ENCODE results near the gene PCDH15. TPM values are rescaled to one million over a fixed set of nuclear protein-coding genes. Genes with fewer than 3 reads are reported as not detected.

The PCDH15 gene
- total RNA-seq, 4 donors from 2014 or later = not detected

- intact Hi-C loops (cut with DNase I; ENCODE audit: low total_unique reads) = no loop called here
- in situ Hi-C loops (cut with MboI; ENCODE audit: low sequenced_read_pairs in 4 of 4) = no loop called here
Measured at GRCh38 chr10:54137396-54137795, 663.6 kb downstream of the PCDH15 start.

GRCh38 chr10:54133203-54133602 is 667.8 kb downstream of the PCDH15 start:
- no peak overlapping the region for H3K4me3 ChIP-seq
- no peaks in the 10 kb centered on the region for H3K4me1 ChIP-seq
- no peak overlapping the region for H3K27ac ChIP-seq
- TF ChIP-seq POLR2A (IDR thresholded peaks at IDR 0.05) = no peak
- no peak for TF ChIP-seq CTCF (IDR thresholded peaks at IDR 0.05 in 4 of 5, conservative IDR thresholded peaks at IDR 0.05 in 1 of 5)
- ATAC-seq (no peak), DNase-seq (no peak)
- no peaks in the 10 kb centered on the region for H3K27me3 ChIP-seq
- H3K36me3 ChIP-seq = no peaks in the 10 kb centered on the region
- intact Hi-C loops (cut with DNase I; ENCODE audit: low total_unique reads) = no loop called here
- no peaks in the 10 kb centered on the region for H3K9me3 ChIP-seq
- in situ Hi-C loops (cut with MboI; ENCODE audit: low sequenced_read_pairs in 4 of 4) = no loop called here

More at GRCh38 chr10:54137396-54137795, 663.6 kb downstream of the PCDH15 start:
- ATAC-seq = no peak
- no peaks in the 10 kb centered on the region for H3K9me3 ChIP-seq
- H3K4me3 ChIP-seq = no peak overlapping the region
- no peaks in the 10 kb centered on the region for H3K36me3 ChIP-seq
- no peak overlapping the region for H3K27ac ChIP-seq
- TF ChIP-seq POLR2A (IDR thresholded peaks at IDR 0.05) (no peak), CTCF (IDR thresholded peaks at IDR 0.05 in 4 of 5, conservative IDR thresholded peaks at IDR 0.05 in 1 of 5) (no peak)
- DNase-seq = no peak
- no peaks in the 10 kb centered on the region for H3K4me1 ChIP-seq
- H3K27me3 ChIP-seq = no peaks in the 10 kb centered on the region

GRCh38 chr10:54131833-54132232 is 669.2 kb downstream of the PCDH15 start:
- no peaks in the 10 kb centered on the region for H3K9me3 ChIP-seq
- H3K4me3 ChIP-seq = no peak overlapping the region
- H3K36me3 ChIP-seq = no peaks in the 10 kb centered on the region
- no peak for TF ChIP-seq CTCF (IDR thresholded peaks at IDR 0.05 in 4 of 5, conservative IDR thresholded peaks at IDR 0.05 in 1 of 5)
- no peak for ATAC-seq
- no peak overlapping the region for H3K27ac ChIP-seq
- in situ Hi-C loops (cut with MboI; ENCODE audit: low sequenced_read_pairs in 4 of 4) = no loop called here
- intact Hi-C loops (cut with DNase I; ENCODE audit: low total_unique reads) = no loop called here
- H3K4me1 ChIP-seq = no peaks in the 10 kb centered on the region
- DNase-seq = no peak
- no peaks in the 10 kb centered on the region for H3K27me3 ChIP-seq

- TF ChIP-seq POLR2A (IDR thresholded peaks at IDR 0.05) = no peak
- TF ChIP-seq CTCF (IDR thresholded peaks at IDR 0.05 in 4 of 5, conservative IDR thresholded peaks at IDR 0.05 in 1 of 5) = no peak
- intact Hi-C loops (cut with DNase I; ENCODE audit: low total_unique reads) = no loop called here
- no peak for ATAC-seq
- H3K27me3 ChIP-seq = no peaks in the 10 kb centered on the region
- no peak for DNase-seq
- H3K4me3 ChIP-seq = no peak overlapping the region
- H3K36me3 ChIP-seq = no peaks in the 10 kb centered on the region
- in situ Hi-C loops (cut with MboI; ENCODE audit: low sequenced_read_pairs in 4 of 4) = no loop called here
- H3K4me1 ChIP-seq = no peaks in the 10 kb centered on the region
- H3K9me3 ChIP-seq = no peaks in the 10 kb centered on the region
- no peak overlapping the region for H3K27ac ChIP-seq
Measured at GRCh38 chr10:54130394-54130793, 670.6 kb downstream of the PCDH15 start.

- no peak overlapping the region for H3K27ac ChIP-seq
- DNase-seq (no peak), ATAC-seq (no peak)
- H3K27me3 ChIP-seq = no peaks in the 10 kb centered on the region
- in situ Hi-C loops (cut with MboI; ENCODE audit: low sequenced_read_pairs in 4 of 4) = no loop called here
- intact Hi-C loops (cut with DNase I; ENCODE audit: low total_unique reads) = no loop called here
- no peaks in the 10 kb centered on the region for H3K9me3 ChIP-seq
- H3K4me3 ChIP-seq = no peak overlapping the region
- no peak for TF ChIP-seq CTCF (IDR thresholded peaks at IDR 0.05 in 4 of 5, conservative IDR thresholded peaks at IDR 0.05 in 1 of 5)
- no peak for TF ChIP-seq POLR2A (IDR thresholded peaks at IDR 0.05)
- no peaks in the 10 kb centered on the region for H3K4me1 ChIP-seq
- no peaks in the 10 kb centered on the region for H3K36me3 ChIP-seq
Measured at GRCh38 chr10:54125098-54125747, 675.8 kb downstream of the PCDH15 start.
